Stimulated activated naive CD8-positive, alpha-beta T cell treated with anti-CD3 and anti-CD28 coated beads, Interleukin-15, Interleukin-2, amounts not matched to agents 100 U/mL and 50 U/mL, for 24 hours (primary cell): ENCODE measurements around the gene COL4A4.
"Not testable (repeated sequence)": the region's sequence is repeated elsewhere in the genome, so short reads cannot be mapped to it uniquely, and the experiment has no call there.

ENCODE experiments used
- ATAC-seq: fragments of 150-1000 bp; cut with Tn5 transposase; one replicate; pipeline ENCODE4 v1.10.0; 2021
- DNase-seq: peaks from one replicate; pipeline ENCODE4 v3.0.0; 2021

The COL4A4 gene

DNA sequence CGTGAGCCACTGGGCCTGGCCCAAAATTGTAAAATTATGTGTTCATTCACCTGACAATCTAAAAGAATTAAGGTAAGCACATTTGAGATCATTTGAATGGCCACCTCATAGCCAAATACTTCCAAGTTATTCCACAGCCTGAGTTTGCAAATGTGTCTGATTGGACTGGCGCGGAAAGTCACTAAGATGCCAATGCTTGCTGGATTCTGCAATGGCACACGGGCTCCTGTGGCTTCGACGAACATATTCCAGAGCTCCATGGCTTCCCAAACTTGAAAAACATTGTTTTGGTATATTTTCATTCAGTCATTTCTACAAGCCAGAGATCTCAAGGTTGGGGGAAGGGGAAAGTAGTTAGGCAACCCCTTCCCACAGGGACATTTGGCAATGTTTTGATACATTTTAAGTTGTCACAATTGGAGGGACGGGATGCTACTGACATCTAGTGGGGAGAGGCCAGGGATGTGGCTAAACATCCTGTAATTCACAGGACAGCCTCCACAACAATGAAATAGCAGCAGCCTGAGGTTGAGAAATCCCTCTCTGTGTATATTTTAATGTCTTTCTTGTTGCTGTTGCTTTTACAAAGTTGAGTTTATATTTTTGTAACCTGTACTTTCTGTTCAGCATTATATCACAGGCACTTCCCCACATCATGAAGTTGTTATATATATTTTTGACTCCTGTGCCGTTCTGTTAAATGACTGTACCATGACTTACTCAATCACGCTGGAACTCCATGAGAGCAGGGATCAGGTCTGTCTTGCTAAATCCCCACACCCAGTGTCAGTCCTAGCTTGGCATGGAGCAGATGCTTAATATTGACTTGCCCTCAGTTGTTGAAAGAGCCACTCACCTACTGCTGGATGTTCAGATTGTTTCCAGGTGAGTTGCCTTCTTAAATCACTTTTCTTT is 56.9 kb downstream of the COL4A4 start:
- DNase-seq (peak; percentile 41), ATAC-seq (no peak)

DNA sequence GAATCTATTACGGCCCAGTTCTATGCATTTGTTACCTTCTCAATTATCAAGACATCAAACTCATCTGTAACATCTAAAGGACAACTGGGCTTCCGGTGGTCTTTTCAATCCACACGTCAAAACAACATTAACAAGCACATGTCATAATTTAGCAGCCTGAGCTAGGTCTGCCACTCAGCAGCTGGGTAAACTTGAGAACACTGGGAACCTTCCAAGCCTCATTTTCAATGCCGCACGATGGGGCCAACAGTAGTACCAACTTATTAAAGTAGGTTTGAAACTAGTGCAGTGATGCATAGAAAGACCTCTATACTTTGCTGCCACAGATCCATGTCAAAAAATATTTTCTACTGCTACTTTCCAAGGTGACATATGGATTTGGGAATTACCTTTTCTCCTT is 60.4 kb downstream of the COL4A4 start:
- DNase-seq (no peak), ATAC-seq (no peak)

DNA sequence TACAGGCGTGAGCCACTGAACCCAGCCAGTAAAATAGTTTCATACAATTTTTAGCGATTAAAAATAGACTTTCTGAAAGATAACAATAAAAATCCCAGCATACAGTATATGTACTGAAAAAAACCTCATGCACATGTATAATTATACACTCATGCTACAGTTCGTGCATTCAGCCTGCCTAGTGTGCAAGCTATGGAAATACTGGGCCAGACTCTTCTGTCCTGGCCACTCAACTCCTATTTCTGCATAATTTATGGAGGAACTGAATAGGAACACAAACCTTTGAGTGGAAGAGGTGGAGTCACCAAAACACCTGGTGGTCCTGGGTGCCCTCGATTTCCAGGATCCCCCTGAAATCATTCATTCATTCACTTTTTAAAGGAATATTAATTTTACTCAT is 64.7 kb downstream of the COL4A4 start:
- ATAC-seq (no peak), DNase-seq (no peak)

DNA sequence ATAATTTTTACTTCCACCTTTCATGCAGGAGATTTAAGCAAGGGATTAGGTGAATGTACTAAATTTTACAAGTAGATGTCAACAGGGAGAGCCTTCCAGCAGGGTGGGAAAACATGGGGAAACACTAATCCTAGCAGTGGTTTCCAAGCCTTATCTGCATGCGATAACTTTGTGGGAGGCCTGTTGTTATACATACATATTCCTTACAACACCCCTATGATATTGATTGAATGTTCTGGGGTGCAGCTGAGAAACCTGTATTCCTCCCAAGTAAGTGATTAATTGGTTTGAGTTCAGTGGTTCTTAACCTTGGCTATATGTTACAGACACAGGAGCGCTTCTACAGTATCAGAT is 65.9 kb downstream of the COL4A4 start:
- no peak for ATAC-seq

DNA sequence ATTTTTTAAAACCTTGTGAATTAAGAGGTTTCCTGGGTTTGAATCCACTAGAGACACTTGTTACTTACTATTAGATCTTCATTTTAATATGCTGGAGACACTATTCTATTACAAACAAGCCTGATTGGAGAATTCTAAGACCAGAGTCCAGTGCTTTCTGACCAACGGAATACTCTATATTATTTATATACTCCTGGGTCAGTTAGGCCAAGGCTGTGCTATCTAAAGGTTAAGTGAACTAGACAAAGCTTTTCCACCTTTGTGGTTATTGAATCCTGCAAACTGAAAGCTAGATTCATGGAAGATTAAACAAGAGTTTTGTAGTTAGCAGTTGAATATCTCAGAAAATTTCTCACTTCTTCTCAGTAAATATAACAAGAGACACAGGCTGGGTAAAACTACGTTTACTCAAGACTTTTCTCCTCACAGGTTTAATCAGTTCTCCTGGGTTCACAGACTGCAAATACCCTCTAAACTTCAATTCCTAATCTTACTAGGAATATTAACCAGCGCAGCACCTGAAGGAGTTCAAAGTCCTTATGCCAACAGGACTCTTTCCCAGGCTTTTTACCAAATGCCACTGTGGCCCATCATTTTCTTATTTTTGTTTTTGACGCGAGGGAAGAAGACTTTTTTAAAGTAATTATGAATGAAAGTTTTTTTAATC is 66.4 kb downstream of the COL4A4 start:
- ATAC-seq, result no peak
- DNase-seq, result no peak

More for the DNA sequence above, 65.9 kb downstream of the COL4A4 start:
- no peak for DNase-seq

DNA sequence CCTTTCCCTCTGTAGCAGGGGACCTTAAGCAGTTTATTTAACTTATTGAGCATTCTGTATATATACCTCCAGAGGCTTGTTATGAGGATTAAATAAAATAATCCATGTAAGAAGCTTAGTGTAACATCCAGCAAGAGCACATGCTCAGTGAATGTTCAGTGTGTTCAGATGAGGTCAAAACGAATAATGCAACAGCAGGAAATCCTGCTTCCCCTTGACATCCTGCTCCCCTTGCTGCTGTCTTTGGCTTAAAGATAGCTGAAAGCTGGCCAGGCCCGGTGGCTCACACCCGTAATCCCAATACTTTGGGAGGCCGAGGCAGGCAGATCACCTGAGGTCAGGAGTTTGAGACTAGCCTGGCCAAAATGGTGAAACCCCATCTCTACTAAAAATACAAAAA is 68.7 kb downstream of the COL4A4 start:
- DNase-seq (no peak), ATAC-seq (no peak)

DNA sequence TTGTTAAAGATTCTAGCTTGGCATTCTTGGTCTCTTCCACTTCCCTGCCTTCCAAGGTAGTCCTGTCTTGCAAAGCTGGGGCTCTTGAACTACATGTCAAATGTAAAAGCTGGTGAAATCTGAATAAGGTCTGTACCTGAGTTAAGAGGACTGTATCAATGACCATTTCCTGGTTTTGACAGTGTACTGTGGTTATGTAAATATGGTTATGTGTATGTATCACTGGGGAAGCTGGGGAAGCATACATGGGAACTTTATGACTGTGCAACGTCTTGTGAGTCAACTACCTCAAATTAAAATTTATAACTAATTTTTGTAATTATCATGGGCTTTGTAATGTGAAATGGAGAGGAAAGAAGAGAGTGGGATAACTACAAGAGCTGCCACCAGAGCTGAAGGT is 81.7 kb downstream of the COL4A4 start:
- ATAC-seq, result no peak
- DNase-seq, result no peak

DNA sequence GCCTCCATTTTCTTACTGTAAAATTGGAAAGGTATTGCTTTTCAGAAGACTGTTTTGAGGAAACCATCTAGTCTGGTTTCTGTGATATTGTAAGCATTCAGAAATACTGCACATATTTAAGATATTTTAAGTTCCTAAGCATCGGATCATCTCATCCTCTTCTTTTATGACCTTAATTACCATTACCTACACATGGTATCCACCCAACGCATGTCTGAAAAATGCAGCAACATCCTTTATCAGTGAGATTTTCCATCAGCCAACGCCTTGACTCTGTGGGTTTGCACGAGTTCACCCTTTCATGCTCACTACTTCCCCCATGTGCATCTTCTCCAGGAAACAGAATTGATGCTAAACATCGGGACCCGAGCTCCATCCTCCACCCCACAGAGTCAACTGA is 84.3 kb downstream of the COL4A4 start:
- no peak for DNase-seq
- no peak for ATAC-seq

DNA sequence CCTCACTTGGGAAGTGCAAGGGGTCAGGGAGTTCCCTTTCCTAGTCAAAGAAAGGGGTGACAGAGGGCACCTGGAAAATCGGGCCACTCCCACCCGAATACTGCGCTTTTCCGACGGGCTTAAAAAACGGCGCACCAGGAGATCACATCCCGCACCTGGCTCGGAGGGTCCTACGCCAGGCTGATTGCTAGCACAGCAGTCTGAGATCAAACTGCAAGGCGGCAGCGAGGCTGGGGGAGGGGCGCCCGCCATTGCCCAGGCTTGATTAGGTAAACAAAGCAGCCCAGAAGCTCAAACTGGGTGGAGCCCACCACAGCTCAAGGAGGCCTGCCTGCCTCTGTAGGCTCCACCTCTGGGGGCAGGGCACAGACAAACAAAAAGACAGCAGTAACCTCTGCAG is 98.9 kb downstream of the COL4A4 start:
- ATAC-seq, DNase-seq: not testable (repeated sequence)

DNA sequence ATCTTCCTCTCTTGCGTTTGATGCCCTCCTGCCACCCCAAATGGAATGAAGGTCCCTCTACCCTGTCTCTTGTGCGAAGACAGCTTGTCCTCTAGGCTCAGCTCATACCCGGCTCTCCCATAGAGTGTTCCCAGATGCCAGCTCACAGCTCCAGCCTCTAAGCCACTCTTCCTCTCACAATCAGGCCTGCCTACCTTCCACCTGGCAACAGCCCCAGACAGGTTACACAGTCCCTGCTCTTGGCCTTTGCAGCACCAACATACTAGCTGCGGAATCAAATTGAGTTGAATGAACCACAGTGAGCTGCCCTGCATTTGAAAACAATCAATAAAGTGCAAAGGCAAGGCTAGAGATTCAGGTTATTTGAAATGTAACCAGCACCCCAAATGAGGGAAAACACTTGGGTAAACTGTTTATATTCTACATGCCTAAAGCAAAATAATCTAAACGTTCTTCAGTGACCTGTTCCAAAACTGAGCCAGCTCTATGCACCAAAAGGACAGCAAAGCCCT is 105.1 kb downstream of the COL4A4 start:
- ATAC-seq (no peak), DNase-seq (no peak)

DNA sequence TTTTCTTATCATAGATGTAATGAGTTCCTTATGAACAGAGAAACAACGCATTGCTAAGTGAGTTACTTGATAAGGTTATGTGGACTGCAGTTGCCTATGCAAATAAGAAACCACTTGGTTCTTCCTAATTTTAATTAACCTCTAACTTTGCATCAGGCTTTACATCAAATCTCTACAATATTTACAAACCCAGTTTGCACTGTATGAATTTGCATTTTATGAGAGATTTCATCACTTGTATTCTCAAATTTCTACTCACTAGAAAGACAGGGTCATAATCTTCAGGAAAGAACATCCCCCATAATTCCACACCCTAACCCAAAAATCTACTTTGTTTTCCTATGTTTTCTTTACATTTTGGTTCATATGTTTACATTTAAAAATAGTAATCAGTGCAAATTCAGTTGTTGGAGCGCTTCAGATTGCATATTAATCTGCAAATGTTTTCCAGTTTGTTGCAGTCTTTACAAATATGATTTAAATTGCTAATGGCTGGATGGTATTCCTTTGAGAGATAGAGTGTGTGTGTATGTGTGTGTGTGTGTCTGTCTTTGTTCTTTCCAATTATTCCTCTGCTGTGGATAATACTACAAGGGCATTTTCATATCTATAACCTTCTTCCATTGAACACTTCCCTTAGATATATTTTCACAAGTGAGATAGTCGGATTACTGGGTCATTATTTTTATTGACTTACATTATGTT is 106.1 kb downstream of the COL4A4 start:
- no peak for DNase-seq
- no peak for ATAC-seq

DNA sequence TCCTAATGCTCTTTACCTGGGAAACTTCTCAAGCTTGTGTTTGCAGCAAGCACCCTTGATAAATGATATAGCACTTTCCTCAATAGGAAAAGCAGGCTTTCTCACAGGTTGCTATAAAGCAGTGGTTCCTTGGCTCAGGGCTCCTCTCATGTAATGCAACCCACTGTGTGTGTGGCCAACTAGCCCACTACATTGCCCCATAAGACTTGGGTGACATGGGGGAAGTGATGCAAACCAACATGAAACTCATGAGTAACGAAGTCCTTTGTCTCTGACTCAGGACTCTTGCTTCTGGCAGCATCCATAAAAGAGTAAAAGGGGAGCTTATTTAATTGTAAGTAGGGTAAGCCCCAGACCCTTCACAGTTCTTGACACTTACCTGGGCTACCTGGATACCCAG is 106.9 kb downstream of the COL4A4 start:
- no peak for ATAC-seq

DNA sequence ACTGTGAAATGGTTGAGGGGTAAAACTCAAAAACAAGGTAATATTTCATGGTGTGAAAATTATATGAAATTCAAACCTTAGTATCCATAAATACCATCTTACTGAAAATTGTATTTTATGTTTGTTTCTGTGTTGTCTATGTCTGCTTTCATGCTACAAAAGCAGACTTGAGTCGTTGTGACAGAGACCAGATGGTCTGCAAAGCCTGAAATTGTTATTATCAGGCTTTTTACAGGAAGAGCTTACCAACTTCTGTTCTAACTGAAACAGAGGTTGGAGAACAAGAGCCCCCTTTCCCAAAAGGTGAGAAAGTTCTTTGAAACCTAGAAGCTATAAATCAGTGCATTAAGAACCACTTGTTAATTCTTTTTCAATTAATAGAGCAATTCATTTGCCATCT is 110.0 kb downstream of the COL4A4 start:
- ATAC-seq (no peak), DNase-seq (no peak)

More for the DNA sequence above, 106.9 kb downstream of the COL4A4 start:
- DNase-seq, result no peak

DNA sequence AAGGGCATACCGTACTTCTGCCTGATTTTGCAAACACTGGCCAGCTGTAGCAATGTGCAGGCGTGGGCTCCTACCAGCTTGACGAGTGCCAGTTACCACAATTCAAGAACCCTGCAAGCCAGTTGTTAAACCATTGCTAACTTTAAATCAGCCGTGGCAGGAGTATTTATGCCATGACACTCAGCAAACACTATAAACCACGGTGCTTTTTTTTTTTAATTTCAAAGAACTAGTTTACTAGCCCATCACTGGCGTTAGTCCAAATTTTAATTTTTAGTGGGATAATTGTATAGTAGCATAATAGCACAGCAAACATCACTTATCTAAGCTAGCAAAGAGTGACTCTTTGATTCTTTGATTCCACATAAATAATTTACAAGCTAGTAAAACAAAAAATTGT is 111.1 kb downstream of the COL4A4 start:
- ATAC-seq (no peak), DNase-seq (no peak)

DNA sequence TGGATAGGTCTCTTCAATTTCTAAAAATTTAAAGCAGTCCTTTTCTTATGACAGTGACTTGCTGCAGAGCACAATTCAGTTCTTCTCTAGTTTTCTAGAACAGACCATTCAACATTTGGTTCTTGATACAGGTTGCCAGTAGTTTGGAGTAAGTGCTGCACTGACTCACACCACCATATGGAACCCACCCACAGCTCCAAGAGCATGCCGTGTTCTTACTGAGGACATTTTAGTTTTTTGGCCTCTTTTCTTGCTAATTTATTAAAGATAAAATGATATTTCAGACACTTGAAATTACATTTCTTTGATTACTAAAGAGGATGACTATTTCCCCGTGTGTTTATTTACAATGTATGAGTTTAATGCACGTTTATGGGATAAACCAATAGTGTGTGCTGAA is 120.0 kb downstream of the COL4A4 start:
- DNase-seq (no peak), ATAC-seq (no peak)

DNA sequence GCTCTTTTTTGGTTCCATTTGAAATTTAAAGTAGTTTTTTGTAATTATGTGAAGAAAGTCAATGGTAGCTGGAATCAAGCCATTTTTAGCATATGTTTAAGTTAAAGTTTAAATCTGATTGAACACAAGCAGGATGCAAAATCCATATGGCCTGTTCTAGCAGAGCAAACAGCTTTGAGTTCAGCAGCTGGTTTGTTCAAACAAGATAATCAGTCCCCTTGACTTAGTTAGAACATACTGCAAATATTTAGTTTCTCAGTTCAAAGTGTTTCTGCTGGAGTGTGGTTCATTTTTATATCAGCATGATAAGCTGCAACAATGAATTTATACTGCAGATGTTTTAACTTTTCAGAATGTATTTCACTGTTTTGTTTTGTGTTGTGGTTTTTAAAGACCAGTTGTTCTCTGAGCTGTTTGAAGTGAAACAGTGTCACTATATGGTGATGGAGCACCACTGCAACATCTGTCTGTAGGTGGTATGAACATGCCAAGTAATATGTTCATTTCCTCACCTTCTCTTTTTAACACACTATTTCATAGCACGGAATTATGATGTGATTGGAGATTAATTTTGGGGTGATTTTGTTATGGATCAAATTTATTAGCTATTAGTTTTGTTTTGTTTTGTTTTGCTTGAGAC is 125.3 kb downstream of the COL4A4 start:
- no peak for DNase-seq
- no peak for ATAC-seq

DNA sequence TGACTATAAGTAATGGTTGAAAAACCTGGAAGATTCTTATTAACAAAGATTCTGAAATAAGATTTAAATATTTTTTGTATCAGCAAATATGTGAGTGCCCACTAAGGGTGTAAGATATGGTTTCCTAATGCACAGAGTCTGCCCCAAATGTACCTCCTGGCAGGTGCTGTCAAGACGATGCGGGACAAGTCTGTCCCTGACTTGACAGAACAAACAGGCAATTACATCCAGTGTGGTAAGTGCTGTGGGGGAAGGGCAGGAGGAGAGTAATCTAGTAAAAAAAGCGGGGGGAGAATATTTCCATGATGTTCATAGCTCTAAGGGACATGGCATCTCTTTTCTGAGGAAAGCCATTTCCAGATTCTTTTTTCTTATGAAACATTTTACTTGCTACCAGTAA is 127.5 kb downstream of the COL4A4 start:
- ATAC-seq, result no peak
- DNase-seq, result no peak

DNA sequence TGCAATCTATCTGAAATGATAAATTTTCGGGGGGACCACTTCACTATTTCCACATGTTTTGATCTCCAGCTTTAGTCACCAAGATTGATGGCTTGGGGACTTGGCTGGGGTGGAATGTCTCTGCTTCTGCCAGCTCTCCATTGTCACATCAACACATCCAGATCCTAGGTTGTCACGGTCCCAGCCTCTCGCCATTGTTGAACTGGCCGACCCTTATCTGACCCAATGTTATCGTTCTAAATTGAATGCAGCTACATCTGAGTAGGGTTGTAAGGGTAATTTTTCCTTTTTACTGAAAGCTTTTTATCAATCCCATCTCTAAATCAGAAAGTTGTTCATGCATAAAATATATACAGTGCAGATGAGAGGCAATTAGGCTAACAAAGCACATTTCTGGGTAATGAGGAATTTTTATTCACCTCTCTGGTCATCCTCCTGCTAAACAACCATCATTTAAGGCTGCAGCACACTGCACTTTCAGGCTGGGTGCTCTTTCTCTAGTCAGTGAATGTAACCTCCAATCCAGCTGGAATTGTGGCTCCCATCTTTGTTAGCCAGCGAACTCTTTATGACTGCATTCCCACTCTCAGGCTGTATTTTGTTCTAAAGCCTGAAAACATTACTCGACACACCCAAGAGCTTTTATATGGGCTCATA is 128.2 kb downstream of the COL4A4 start:
- no peak for ATAC-seq
- no peak for DNase-seq

DNA sequence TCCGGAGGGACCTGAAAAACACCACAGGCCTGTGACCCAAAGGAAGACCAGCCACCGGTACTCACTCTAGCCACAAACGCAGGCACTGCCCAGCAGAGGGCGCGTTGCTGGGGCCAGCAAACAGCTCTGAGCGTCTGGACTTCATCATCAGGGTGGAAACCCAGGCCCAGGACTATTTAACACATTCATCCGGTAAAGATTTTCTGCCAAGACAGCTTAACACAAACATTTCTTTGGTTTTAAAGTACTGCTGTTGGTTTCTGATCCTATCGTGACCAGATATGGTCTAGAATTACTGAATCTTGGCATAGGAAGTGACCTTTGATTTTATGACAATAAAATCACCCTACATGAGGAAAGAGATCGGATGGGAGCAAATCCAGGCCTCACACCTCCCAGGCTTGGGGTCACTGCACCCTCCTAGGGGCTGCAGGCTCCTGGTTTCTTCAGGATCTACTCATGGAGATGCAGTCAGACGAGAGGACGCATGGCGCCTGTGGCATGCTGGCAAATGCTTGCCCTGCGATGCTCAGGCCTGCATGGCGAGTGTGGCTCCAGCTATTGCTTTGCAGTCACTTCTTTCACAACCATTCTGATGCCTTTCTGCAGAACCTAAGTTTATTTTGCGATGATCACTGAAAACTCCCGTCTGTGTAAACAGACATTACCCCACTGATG is 130.4 kb downstream of the COL4A4 start:
- ATAC-seq, result peak; percentile 59
- peak; percentile 37 for DNase-seq

DNA sequence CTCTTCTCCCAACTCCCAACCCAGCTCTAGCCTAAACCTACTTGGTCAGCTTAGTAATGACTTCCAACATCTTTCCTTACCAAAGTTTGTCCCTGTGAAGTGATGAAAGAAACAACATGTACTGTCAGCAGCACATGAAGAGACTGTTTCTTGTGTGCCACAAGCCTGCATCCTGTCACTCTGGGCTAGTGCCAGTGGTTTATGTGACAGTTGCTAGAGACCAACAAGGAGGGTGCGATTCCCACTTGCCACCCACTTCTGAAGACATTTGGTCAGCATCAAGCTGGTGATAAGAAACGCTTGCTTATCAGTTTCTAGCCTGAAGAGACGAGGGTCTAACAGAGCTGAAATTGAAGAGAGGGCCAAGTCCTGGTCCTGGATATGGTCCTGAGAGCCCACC is 132.6 kb downstream of the COL4A4 start:
- no peak for ATAC-seq

DNA sequence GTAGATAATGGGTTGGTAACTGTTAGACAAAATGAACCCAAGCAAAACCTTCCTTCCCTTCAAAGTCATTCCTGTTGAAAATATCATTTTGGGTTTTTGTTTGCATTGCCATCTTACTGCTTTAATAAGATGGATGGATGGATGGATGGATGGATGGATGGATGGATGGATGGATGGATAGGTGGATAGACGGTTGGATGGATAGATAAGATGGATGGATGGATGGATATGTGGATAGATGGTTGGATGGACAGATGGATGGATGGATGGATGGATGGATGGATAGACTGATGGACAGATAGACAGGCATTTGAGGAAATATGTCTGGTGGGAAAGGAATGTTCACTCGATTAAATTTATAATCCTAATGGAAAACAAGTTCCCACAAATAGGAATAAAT is 133.2 kb downstream of the COL4A4 start:
- no peak for DNase-seq
- no peak for ATAC-seq

More for the DNA sequence above, 132.6 kb downstream of the COL4A4 start:
- DNase-seq, result no peak
